Hepatocyte (in vitro differentiated cells): Measurements from ENCODE around the gene C5orf47. TPM values are rescaled to one million over a fixed set of nuclear protein-coding genes. Genes with fewer than 3 reads are reported as not detected.

Experiments
- DNase-seq: peaks from one replicate; pipeline ENCODE4 v3.0.0-alpha.2; 2016; ENCODE audit warnings: low spot score
- H2AFZ ChIP-seq: fragments of 200-600 bp; sonication (generic); 2 replicates; pipeline ENCODE4 v1.6.0; 2016; ENCODE audit warnings: antibody characterized with exemption, mild to moderate bottlenecking
- H3K27ac ChIP-seq: fragments of 200-600 bp; sonication (generic); 2 replicates; pipeline ENCODE4 v1.5.1; 2016; ENCODE audit warnings: mild to moderate bottlenecking
- H3K27me3 ChIP-seq: fragments of 200-600 bp; sonication (generic); 2 replicates; pipeline ENCODE4 v1.6.1; 2016
- H3K36me3 ChIP-seq: fragments of 200-600 bp; sonication (generic); replicated peaks from 2 replicates; pipeline ENCODE4 v1.5.1; 2016; ENCODE audit warnings: low read depth; ENCODE audit not compliant: insufficient read depth
- H3K4me1 ChIP-seq: fragments of 200-600 bp; sonication (generic); 2 replicates; pipeline ENCODE4 v1.5.1; 2016; ENCODE audit warnings: mild to moderate bottlenecking, moderate library complexity; ENCODE audit not compliant: insufficient read depth
- H3K4me2 ChIP-seq: fragments of 200-600 bp; sonication (generic); 2 replicates; pipeline ENCODE4 v1.6.0; 2016
- H3K4me3 ChIP-seq: fragments of 200-600 bp; sonication (generic); 2 replicates; pipeline ENCODE4 v1.5.1; 2016; ENCODE audit warnings: mild to moderate bottlenecking
- H3K79me2 ChIP-seq: fragments of 200-600 bp; sonication (generic); 2 replicates; pipeline ENCODE4 v1.6.0; 2017; ENCODE audit warnings: mild to moderate bottlenecking
- H3K9me2 ChIP-seq: fragments of 200-600 bp; sonication (generic); replicated peaks from 2 replicates; pipeline ENCODE4 v1.6.0; 2017; ENCODE audit warnings: mild to moderate bottlenecking; ENCODE audit not compliant: insufficient read depth
- H3K9me3 ChIP-seq: fragments of 200-600 bp; sonication (generic); 2 replicates; pipeline ENCODE4 v1.5.1; 2016; ENCODE audit warnings: low read depth, mild to moderate bottlenecking
- H4K20me1 ChIP-seq: fragments of 200-600 bp; sonication (generic); 2 replicates; pipeline ENCODE4 v1.6.0; 2016; ENCODE audit warnings: mild to moderate bottlenecking; ENCODE audit not compliant: insufficient read depth, poor library complexity, severe bottlenecking
- EZH2 ChIP-seq: fragments of 200-600 bp; sonication (generic); IDR thresholded peaks from 2 replicates; pipeline ENCODE4 v1.6.1; 2016; ENCODE audit warnings: antibody characterized with exemption, mild to moderate bottlenecking, borderline replicate concordance
- EZH2phosphoT487 ChIP-seq: fragments of 200-600 bp; sonication (generic); IDR thresholded peaks from one replicate; pipeline ENCODE4 v1.6.1; 2018; ENCODE audit warnings: antibody characterized with exemption, mild to moderate bottlenecking, low read depth, moderate library complexity; ENCODE audit not compliant: unreplicated experiment, severe bottlenecking
- WGBS: methylation state at CpG from one replicate; pipeline ENCODE4 v1.1.6; 2016; ENCODE audit warnings: low lambda C conversion rate; ENCODE audit errors: missing lambda C conversion rate; 5-methylcytosine and 5-hydroxymethylcytosine counted together
- polyA plus RNA-seq: library from polyadenylated mRNA; unstranded; fragments of >200 nt; fragmentation: Nextera tagmentation; extraction: Ambion mirVana; gene quantifications from 2 replicates; pipeline ENCODE4 v1.2.1, GENCODE V29; 2016
- total RNA-seq: library from RNA; depleted of rRNA; stranded (reverse); fragments of >200 nt; gene quantifications from 2 replicates; pipeline ENCODE4 v1.2.3, GENCODE V29; 2014
- TF ChIP-seq, protein P1 (sequence below): fragments of 200-600 bp; sonication (generic); IDR thresholded peaks from 2 replicates; pipeline ENCODE4 v1.5.1; 2016; ENCODE audit warnings: antibody characterized with exemption, mild to moderate bottlenecking; ENCODE audit not compliant: poor library complexity

C5orf47 gene
- total and polyA plus RNA-seq, 2 experiments from 2014 or later, result 0.07 to 0.28 TPM

DNA sequence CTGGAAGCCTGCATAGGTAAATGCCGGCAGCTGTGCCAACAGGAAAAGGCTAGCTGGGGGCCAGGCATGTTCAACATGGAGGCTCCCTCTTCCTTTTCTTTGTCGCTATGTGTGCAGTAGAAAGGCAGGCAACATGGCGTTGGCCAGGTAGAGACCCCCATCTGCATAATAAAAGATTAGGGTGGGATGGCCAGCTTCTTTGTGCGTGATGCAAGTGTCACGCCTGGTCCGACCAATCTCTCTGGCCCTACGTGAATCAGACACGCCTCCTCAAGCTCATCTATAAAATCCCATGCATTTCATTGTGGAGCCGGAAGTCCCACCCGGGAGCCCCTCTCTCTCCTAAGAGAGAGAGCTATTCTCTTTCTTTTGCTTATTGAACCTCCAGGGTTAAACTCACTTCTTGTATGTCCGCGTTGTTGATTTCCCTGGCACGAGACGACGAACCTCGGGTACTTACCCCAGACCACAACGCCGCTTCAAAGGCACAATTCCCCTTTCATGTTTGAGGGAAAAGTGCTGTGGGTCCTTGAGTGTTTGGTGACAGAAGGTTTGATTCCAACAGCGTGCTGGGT, 25.0 kb upstream of the C5orf47 start:
- Histone ChIP-seq H3K27me3 (no peaks in the 10 kb centered on the region), H2AFZ (peak overlapping the region; percentile 1), H3K4me2 (peak overlapping the region; percentile 69), H3K36me3 (no peaks in the 10 kb centered on the region), H3K4me3 (peak overlapping the region; percentile 18), H3K9me2 (no peaks in the 10 kb centered on the region), H3K4me1 (peaks cover 3% of the 10 kb centered on the region), H3K9me3 (no peaks in the 10 kb centered on the region), H4K20me1 (no peaks in the 10 kb centered on the region), H3K79me2 (no peaks in the 10 kb centered on the region), H3K27ac (peak overlapping the region; percentile 85)
- 57% methylated on average over 19 of the region's 19 CpGs for WGBS
- peak; percentile 48 for DNase-seq
- TF ChIP-seq, protein P1, sequence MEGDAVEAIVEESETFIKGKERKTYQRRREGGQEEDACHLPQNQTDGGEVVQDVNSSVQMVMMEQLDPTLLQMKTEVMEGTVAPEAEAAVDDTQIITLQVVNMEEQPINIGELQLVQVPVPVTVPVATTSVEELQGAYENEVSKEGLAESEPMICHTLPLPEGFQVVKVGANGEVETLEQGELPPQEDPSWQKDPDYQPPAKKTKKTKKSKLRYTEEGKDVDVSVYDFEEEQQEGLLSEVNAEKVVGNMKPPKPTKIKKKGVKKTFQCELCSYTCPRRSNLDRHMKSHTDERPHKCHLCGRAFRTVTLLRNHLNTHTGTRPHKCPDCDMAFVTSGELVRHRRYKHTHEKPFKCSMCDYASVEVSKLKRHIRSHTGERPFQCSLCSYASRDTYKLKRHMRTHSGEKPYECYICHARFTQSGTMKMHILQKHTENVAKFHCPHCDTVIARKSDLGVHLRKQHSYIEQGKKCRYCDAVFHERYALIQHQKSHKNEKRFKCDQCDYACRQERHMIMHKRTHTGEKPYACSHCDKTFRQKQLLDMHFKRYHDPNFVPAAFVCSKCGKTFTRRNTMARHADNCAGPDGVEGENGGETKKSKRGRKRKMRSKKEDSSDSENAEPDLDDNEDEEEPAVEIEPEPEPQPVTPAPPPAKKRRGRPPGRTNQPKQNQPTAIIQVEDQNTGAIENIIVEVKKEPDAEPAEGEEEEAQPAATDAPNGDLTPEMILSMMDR, result no peak
- TF ChIP-seq EZH2phosphoT487, result no peak
- TF ChIP-seq EZH2, result no peak

DNA sequence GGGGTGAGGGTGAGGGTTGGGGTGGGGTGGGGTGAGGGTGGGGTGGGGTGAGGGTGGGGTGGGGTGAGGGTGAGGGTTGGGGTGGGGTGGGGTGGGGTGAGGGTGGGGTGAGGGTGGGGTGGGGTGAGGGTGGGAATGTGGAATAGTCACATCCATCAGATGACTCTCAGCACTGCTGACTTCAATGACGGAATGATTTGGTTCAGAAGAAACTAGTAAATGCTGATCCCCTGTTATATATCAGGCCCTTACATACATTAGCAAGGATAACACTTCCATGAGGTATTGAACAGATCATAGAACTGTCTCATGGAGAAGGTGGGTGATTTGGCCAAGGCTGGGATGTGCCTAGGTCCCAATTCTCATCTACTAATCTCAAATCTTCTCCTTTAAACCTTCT, 24.5 kb upstream of the C5orf47 start:
- DNase-seq, result no peak
- Histone ChIP-seq H3K27ac (no peak overlapping the region), H3K9me3 (no peaks in the 10 kb centered on the region), H3K36me3 (no peaks in the 10 kb centered on the region), H3K4me1 (peaks cover 3% of the 10 kb centered on the region), H3K9me2 (no peaks in the 10 kb centered on the region), H3K4me3 (no peak overlapping the region), H3K27me3 (no peaks in the 10 kb centered on the region), H2AFZ (no peak overlapping the region), H3K4me2 (no peak overlapping the region), H4K20me1 (no peaks in the 10 kb centered on the region), H3K79me2 (no peaks in the 10 kb centered on the region)
- TF ChIP-seq EZH2 (no peak), EZH2phosphoT487 (no peak)
- TF ChIP-seq, protein P1, result no peak
- WGBS, result no CpG with 5 or more reads among the region's 1 CpG

DNA sequence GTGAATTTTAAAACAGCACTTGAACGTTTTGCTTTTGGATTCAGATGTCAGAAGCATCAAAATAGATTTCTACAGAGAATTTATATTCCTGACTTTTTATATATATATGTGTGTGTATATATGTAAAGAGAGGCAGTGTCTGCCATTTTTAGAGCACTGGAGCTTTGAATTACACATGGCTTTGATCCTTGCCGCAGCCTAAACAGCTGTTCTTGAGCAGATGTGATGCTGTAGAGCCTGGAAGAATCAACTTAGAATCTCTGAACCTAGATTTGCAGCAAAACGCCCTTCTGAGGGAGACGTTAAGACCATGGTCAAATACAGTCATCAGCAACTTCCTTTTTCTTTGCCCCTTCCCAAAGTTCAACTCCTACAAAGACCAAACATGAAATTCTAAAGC, 21.7 kb upstream of the C5orf47 start:
- Histone ChIP-seq H3K4me3 (no peak overlapping the region), H2AFZ (no peak overlapping the region), H3K27me3 (no peaks in the 10 kb centered on the region), H3K79me2 (no peaks in the 10 kb centered on the region), H4K20me1 (no peaks in the 10 kb centered on the region), H3K4me2 (no peak overlapping the region), H3K27ac (no peak overlapping the region), H3K9me3 (no peaks in the 10 kb centered on the region), H3K9me2 (no peaks in the 10 kb centered on the region), H3K4me1 (peaks cover 13% of the 10 kb centered on the region), H3K36me3 (no peaks in the 10 kb centered on the region)
- TF ChIP-seq, protein P1, result no peak
- TF ChIP-seq EZH2phosphoT487 (no peak), EZH2 (no peak)
- no peak for DNase-seq
- WGBS, result 68% methylated on average over 4 of the region's 4 CpGs
